ENCODE measurements around the gene CCR2.

- TF ChIP-seq ZNF565 (CRISPR knock-in tag; conservative IDR thresholded peaks at IDR 0.05; ENCODE audit: low read depth) (no peak), ZFP3 (CRISPR knock-in tag; IDR thresholded peaks at IDR 0.05) (no peak), PATZ1 (CRISPR knock-in tag; IDR thresholded peaks at IDR 0.05; ENCODE audit: borderline replicate concordance) (no peak), ZNF8 (CRISPR knock-in tag; IDR thresholded peaks at IDR 0.05) (no peak), CSRNP3 (CRISPR knock-in tag; IDR thresholded peaks at IDR 0.05) (no peak), CSDC2 (CRISPR knock-in tag; IDR thresholded peaks at IDR 0.05) (no peak), TOX (CRISPR knock-in tag; IDR thresholded peaks at IDR 0.05; ENCODE audit: borderline replicate concordance) (no peak), RARB (CRISPR knock-in tag; IDR thresholded peaks at IDR 0.05) (no peak), ARNTL (CRISPR knock-in tag; IDR thresholded peaks at IDR 0.05; ENCODE audit: borderline replicate concordance, low read depth) (no peak), PPARA (CRISPR knock-in tag; IDR thresholded peaks at IDR 0.05; ENCODE audit: borderline replicate concordance) (no peak), SNAI2 (CRISPR knock-in tag; IDR thresholded peaks at IDR 0.05) (no peak)
Measured at GRCh38 chr3:46395766-46396530, 42.0 kb downstream of the CCR2 start.
